BJ (cell line): ENCODE results near the gene DGKZ. TPM values are rescaled to one million over a fixed set of nuclear protein-coding genes. Genes with fewer than 3 reads are reported as not detected.
A peak's percentile ranks its signal among the peaks of the same experiment; 100 is the strongest.
"Not testable (repeated sequence)": the region's sequence is repeated elsewhere in the genome, so short reads cannot be mapped to it uniquely, and the experiment has no call there.

Experiments
- CTCF ChIA-PET: fragments of 350-600 bp; formaldehyde crosslinking; extraction: SDS; loops from one replicate; lab custom pipeline; 2021; ENCODE audit warnings: antibody characterized with exemption, inconsistent platforms; lab: Yijun Ruan, JAX
- POLR2A ChIA-PET: fragments of 300-600 bp; sonication (Branson Sonifier 250); formaldehyde crosslinking; extraction: SDS; loops from one replicate; lab custom pipeline; 2021; ENCODE audit warnings: antibody characterized with exemption; lab: Charles Lee
- DNase-seq: peaks from one replicate; pipeline ENCODE4 v3.0.0-alpha.2; 2011; ENCODE audit warnings: low read depth
- H3K27me3 ChIP-seq: 2 replicates; pipeline ENCODE4 v1.6.0; 2011; ENCODE audit warnings: low read length; ENCODE audit not compliant: control insufficient read depth, insufficient read depth
- H3K36me3 ChIP-seq: 2 replicates; pipeline ENCODE4 v1.5.1; 2011; ENCODE audit warnings: low read length; ENCODE audit not compliant: control insufficient read depth, insufficient read depth
- H3K4me3 ChIP-seq: 2 replicates; pipeline ENCODE4 v1.5.1; 2011; ENCODE audit warnings: low read depth, mild to moderate bottlenecking, control low read depth, low read length
- polyA plus RNA-seq: library from polyadenylated mRNA; depleted of rRNA; stranded (reverse); fragments of >200 nt; gene quantifications from 2 replicates; pipeline ENCODE4 v1.2.3, GENCODE V29; 2011
- TF ChIP-seq, protein P1 (sequence below): IDR thresholded peaks from 2 replicates; pipeline ENCODE4 v1.5.1; 2011; ENCODE audit warnings: low read depth, mild to moderate bottlenecking, control low read depth, inconsistent platforms, low read length, moderate library complexity; ENCODE audit not compliant: insufficient read depth

The DGKZ gene
- polyA plus RNA-seq, 1 experiment = 31.7 TPM

GRCh38 chr11:46378811-46379481 is 31.7 kb downstream of the DGKZ start:
- TF ChIP-seq, protein P1, sequence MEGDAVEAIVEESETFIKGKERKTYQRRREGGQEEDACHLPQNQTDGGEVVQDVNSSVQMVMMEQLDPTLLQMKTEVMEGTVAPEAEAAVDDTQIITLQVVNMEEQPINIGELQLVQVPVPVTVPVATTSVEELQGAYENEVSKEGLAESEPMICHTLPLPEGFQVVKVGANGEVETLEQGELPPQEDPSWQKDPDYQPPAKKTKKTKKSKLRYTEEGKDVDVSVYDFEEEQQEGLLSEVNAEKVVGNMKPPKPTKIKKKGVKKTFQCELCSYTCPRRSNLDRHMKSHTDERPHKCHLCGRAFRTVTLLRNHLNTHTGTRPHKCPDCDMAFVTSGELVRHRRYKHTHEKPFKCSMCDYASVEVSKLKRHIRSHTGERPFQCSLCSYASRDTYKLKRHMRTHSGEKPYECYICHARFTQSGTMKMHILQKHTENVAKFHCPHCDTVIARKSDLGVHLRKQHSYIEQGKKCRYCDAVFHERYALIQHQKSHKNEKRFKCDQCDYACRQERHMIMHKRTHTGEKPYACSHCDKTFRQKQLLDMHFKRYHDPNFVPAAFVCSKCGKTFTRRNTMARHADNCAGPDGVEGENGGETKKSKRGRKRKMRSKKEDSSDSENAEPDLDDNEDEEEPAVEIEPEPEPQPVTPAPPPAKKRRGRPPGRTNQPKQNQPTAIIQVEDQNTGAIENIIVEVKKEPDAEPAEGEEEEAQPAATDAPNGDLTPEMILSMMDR = no peak
- ChIA-PET POLR2A (interaction anchor here (0.7 kb wide), 1 partner anchor 13 kb away, joined by 3 read pairs; no protein-coding TSS in a partner anchor), CTCF (interaction anchor here (1.9 to 4.9 kb wide), 2 partner anchors 10 to 11 kb away, joined by 10 to 51 read pairs; no protein-coding TSS in a partner anchor)
- H3K36me3 ChIP-seq = peaks cover 10% of the 10 kb centered on the region
- H3K27me3 ChIP-seq = no peaks in the 10 kb centered on the region
- H3K4me3 ChIP-seq = no peak overlapping the region
- DNase-seq = no peak

DNA sequence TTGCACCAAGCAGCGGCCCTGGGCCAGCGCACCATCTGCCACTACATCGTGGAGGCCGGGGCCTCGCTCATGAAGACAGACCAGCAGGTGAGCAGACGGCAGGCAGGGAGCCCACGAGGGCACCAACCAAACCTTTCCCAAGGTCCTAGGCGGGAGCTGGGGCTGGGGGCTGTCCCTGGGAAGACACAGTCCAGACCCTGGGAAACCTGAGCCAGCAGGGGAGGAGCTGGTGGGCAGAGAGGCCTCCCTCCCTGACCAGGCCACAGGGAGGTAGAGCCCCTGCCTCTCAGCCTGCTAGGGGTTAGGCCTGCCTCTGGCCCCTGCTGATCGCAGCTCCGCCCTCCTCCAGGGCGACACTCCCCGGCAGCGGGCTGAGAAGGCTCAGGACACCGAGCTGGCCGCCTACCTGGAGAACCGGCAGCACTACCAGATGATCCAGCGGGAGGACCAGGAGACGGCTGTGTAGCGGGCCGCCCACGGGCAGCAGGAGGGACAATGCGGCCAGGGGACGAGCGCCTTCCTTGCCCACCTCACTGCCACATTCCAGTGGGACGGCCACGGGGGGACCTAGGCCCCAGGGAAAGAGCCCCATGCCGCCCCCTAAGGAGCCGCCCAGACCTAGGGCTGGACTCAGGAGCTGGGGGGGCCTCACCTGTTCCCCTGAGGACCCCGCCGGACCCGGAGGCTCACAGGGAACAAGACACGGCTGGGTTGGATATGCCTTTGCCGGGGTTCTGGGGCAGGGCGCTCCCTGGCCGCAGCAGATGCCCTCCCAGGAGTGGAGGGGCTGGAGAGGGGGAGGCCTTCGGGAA is 32.4 kb downstream of the DGKZ start:
- H3K36me3 ChIP-seq, H3K4me3 ChIP-seq, POLR2A ChIA-PET, H3K27me3 ChIP-seq, DNase-seq: not testable (repeated sequence)
- CTCF ChIA-PET = interaction anchor here (1.5 to 4.9 kb wide), 2 partner anchors 9 to 12 kb away, joined by 3 to 51 read pairs; no protein-coding TSS in a partner anchor

GRCh38 chr11:46380340-46381047 is 33.2 kb downstream of the DGKZ start:
- ChIA-PET POLR2A (no interaction called here), CTCF (interaction anchor here (1.5 kb wide), 1 partner anchor 8 kb away, joined by 3 read pairs; no protein-coding TSS in a partner anchor)
- TF ChIP-seq, protein P1 = no peak
- peak overlapping the region; percentile 44 for H3K4me3 ChIP-seq
- no peak for DNase-seq
- H3K27me3 ChIP-seq = no peaks in the 10 kb centered on the region
- peaks cover 5% of the 10 kb centered on the region for H3K36me3 ChIP-seq

GRCh38 chr11:46381048-46381818 is 34.0 kb downstream of the DGKZ start, which contains the start of gene MDK:
TSS of gene MDK (plus strand) at chr11:46381669. CDS start at chr11:46382058, 389 bp downstream.
- ChIA-PET CTCF (no interaction called here), POLR2A (no interaction called here)
- H3K36me3 ChIP-seq = peaks cover 5% of the 10 kb centered on the region
- peak within 1 kb of the TSS; percentile 44 for H3K4me3 ChIP-seq
- H3K27me3 ChIP-seq = no peaks in the 10 kb centered on the region
- no peak for DNase-seq
- TF ChIP-seq, protein P1 = no peak
